ENCODE data around the gene SIRPB2.
A peak's percentile ranks its signal among the peaks of the same experiment; 100 is the strongest.

The SIRPB2 gene

DNA sequence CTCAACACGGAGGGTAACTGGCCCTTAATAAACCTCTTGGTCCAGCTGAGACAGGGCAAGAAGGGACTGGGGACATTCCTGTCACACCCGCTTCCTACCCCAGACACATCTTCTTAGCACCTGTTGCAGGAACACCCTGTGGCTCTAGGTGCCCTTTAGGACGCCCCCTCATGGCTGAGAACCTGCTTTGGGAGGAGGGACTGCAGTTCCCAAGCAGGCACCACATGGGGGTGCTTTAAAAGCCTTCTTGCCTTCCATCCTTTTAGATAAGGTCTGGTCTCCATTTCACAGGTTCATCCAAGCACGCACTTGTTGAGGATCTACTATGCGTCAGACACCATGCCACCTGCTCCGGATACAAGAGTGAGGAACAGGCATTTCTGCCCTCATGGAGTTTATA lies 51.2 kb downstream of the SIRPB2 start:
- DNase-seq: peak in 2 of 4 experiments; percentile 31 to 40

DNA sequence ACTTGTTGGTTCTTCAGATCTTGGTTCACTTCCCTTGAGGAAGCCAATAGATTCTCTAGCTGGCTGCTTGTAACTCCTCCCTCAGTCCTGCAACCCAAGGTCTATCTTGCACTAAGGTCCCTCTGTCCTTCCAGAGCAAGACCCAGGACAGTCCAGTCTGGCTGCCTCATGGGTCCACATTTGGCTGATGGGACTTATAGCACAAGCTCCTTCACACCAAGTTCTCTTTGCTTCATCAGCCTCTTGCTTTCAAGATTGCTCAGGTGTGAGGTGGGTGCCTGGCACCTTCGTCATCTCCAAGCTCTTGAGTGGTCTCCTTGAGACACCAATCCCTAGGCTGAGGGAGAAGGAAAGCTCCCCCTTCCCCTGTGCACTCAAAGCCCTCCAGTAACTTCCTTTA lies 52.9 kb downstream of the SIRPB2 start:
- peak in 2 of 4 experiments; percentile 14 to 27 for DNase-seq

- DNase-seq: peak; percentile 76 to 89 (median 82)
Measured at GRCh38 chr20:1437235-1437904, 53.9 kb downstream of the SIRPB2 start.

DNA sequence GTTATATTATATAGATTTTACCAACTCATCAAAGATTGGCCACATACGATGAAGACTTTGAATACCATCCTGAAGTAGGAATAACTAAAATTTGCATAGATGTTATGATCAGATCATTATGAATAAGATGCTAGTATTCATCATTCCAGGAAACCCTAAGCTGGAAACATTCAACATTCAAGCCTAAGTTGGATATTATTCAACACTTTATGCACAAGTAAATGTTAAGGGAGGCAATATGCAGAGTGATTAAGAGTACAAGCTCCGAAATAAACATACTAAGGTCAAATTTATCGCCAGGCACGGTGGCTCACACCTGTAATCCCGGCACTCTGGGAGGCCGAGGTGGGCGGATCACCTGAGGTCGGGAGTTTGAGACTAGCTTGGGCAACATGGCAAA lies 55.0 kb downstream of the SIRPB2 start:
- no peak for DNase-seq

- no peak for DNase-seq
Measured at GRCh38 chr20:1435337-1435699, 55.9 kb downstream of the SIRPB2 start.

- peak; percentile 81 to 92 (median 87) for DNase-seq
Measured at GRCh38 chr20:1434571-1435336, 56.5 kb downstream of the SIRPB2 start.

- DNase-seq: no peak
Measured at GRCh38 chr20:1431158-1431557, 60.1 kb downstream of the SIRPB2 start.

DNA sequence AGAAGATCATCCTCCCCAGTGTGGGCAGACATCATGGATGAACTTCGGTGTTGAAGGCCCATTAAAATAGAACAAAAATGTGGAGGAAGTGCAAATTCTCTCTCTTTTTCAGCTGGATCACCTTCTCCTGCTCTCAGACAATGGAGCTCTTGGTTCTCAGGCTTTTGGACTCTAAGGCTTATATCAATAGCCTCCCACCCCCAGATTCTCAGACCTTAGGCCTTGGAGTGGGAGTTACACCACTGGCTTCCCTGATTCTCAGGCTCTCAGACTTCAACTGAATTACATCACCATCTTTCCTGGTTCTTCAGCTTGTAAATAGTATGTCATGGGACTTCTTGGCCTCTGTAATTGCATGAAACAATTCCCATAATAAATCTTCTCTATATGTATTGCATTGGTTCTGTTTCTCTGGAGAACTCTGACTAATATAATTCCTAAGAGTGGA lies 61.2 kb downstream of the SIRPB2 start:
- DNase-seq: peak; percentile 63 to 87 (median 84)

DNA sequence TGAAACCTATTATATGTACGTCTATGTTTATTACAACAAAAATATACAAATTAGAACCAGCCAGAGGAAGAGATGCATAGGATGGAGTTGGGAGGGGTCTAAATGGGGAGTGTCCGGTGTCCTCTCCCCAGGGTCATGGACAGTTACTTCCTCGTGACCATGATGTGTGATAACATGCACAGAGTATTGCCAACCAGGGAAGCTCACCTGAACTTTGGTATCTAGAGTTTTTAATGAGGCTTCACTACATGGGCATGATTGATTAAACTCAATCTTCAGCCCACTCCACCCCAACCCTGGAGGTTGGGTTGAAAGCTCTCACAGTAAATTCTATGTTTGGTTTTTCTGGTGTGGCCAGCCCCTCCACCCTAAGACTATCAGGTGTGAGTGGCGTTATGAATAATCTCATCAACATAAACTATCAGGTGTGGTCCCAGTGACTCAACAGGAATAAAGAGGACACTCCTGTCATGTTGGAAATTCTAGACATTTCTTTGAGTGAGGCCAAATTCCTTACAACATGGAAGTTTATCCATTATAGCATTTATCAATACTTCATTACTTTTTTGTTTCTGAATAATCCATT lies 62.0 kb downstream of the SIRPB2 start:
- DNase-seq: no peak

GRCh38 chr20:1427457-1428054 lies 63.7 kb downstream of the SIRPB2 start:
- DNase-seq: no peak

GRCh38 chr20:1426231-1426849 lies 64.9 kb downstream of the SIRPB2 start:
- no peak for DNase-seq

Data from suppressor macrophage (primary cell).